Astrocyte (in vitro differentiated cells and primary cell): ENCODE data around the gene CD59. TPM values are rescaled to one million over a fixed set of nuclear protein-coding genes. Genes with fewer than 3 reads are reported as not detected.

Source experiments
- DNase-seq: peaks from one replicate; pipeline ENCODE4 v3.0.0-alpha.2; 2010; ENCODE audit warnings: low read depth
- FAIRE-seq: peaks from 2 replicates; lab custom pipeline; 2011; peaks lifted over from hg19 to GRCh38; lab: Jason Lieb, UNC
- H2AFZ ChIP-seq: 2 replicates; pipeline ENCODE4 v1.6.0; 2012; ENCODE audit warnings: low read depth, low read length, inconsistent platforms
- H3K27ac ChIP-seq: 2 replicates; pipeline ENCODE4 v1.5.1; 2011; ENCODE audit warnings: low read depth, low read length, inconsistent platforms
- H3K27me3 ChIP-seq: 2 replicates; pipeline ENCODE4 v1.6.0; 2011; ENCODE audit warnings: low read length, inconsistent platforms; ENCODE audit not compliant: insufficient read depth
- H3K36me3 ChIP-seq: 2 replicates; pipeline ENCODE4 v1.5.1; 2011; ENCODE audit warnings: low read length, inconsistent platforms; ENCODE audit not compliant: insufficient read depth
- H3K4me1 ChIP-seq: 2 replicates; pipeline ENCODE4 v1.5.1; 2011; ENCODE audit warnings: low read length, inconsistent platforms; ENCODE audit not compliant: insufficient read depth
- H3K4me2 ChIP-seq: 2 replicates; pipeline ENCODE4 v1.6.0; 2012; ENCODE audit warnings: low read length, inconsistent platforms
- H3K4me3 ChIP-seq: 2 replicates; pipeline ENCODE4 v1.5.1; 2011; ENCODE audit warnings: low read depth, mild to moderate bottlenecking, low read length, inconsistent platforms; ENCODE audit not compliant: insufficient read depth
- H3K79me2 ChIP-seq: 2 replicates; pipeline ENCODE4 v1.6.0; 2012; ENCODE audit warnings: mild to moderate bottlenecking, low read length, inconsistent platforms; ENCODE audit not compliant: insufficient read depth
- H3K9ac ChIP-seq: 2 replicates; pipeline ENCODE4 v1.6.0; 2012; ENCODE audit warnings: mild to moderate bottlenecking, low read length, inconsistent platforms
- H3K9me3 ChIP-seq: 2 replicates; pipeline ENCODE4 v1.5.1; 2012; ENCODE audit warnings: low read depth, mild to moderate bottlenecking, low read length, inconsistent platforms; ENCODE audit not compliant: insufficient read depth
- H4K20me1 ChIP-seq: 2 replicates; pipeline ENCODE4 v1.6.0; 2012; ENCODE audit warnings: low read length, inconsistent platforms; ENCODE audit not compliant: insufficient read depth
- H3K27ac Mint-ChIP-seq: one replicate; pipeline ENCODE4 v1.8.0; 2021; ENCODE audit warnings: mild to moderate bottlenecking, mixed read lengths; ENCODE audit not compliant: unreplicated experiment
- H3K27me3 Mint-ChIP-seq: one replicate; pipeline ENCODE4 v1.8.0; 2021; ENCODE audit warnings: low read depth, mixed read lengths; ENCODE audit not compliant: unreplicated experiment
- H3K36me3 Mint-ChIP-seq: one replicate; pipeline ENCODE4 v1.8.0; 2021; ENCODE audit warnings: low read depth, mixed read lengths; ENCODE audit not compliant: unreplicated experiment
- H3K4me1 Mint-ChIP-seq: one replicate; pipeline ENCODE4 v1.8.0; 2021; ENCODE audit warnings: low read depth, mixed read lengths; ENCODE audit not compliant: unreplicated experiment
- H3K4me3 Mint-ChIP-seq: one replicate; pipeline ENCODE4 v1.8.0; 2021; ENCODE audit warnings: mild to moderate bottlenecking, moderate library complexity, mixed read lengths; ENCODE audit not compliant: unreplicated experiment
- H3K9me3 Mint-ChIP-seq: one replicate; pipeline ENCODE4 v1.8.0; 2021; ENCODE audit warnings: mild to moderate bottlenecking, mixed read lengths; ENCODE audit not compliant: unreplicated experiment
- EZH2 ChIP-seq: IDR thresholded peaks from 2 replicates; pipeline ENCODE4 v1.6.1; 2012; ENCODE audit warnings: mild to moderate bottlenecking, low read length, inconsistent platforms; ENCODE audit not compliant: insufficient read depth
- total RNA-seq: library from RNA; stranded (reverse); gene quantifications from 2 replicates; pipeline ENCODE4 v1.2.1, GENCODE V29; 2021
- TF ChIP-seq, protein P1 (sequence below): IDR thresholded peaks from 2 replicates; pipeline ENCODE4 v1.5.1; 2011; ENCODE audit warnings: low read depth, mild to moderate bottlenecking, inconsistent platforms, low read length, moderate library complexity; ENCODE audit not compliant: insufficient read depth

CD59 gene
- total RNA-seq, 1 donor from 2014 or later = 587 TPM

DNA sequence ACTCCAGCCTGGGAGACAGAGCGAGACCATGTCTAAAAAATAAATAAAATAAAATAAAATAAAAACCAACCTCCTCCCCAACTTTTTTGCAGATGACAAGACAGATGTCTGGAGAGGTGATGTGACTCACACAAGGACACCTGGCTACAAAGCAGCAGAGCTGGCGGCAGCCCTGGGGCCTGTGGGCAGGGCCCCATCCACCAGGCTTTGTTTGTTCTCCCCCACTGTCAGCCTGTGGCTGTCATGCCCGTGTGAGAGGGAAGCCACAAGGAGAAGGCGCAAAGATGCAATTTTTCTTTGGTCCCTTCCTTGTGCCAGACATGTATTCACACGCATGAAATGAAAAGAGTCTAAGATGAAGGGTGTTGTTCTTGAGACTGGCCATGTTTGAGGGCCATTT is 16.6 kb downstream of the CD59 start:
- peaks cover 47% of the 10 kb centered on the region for H3K4me1 Mint-ChIP-seq

DNA sequence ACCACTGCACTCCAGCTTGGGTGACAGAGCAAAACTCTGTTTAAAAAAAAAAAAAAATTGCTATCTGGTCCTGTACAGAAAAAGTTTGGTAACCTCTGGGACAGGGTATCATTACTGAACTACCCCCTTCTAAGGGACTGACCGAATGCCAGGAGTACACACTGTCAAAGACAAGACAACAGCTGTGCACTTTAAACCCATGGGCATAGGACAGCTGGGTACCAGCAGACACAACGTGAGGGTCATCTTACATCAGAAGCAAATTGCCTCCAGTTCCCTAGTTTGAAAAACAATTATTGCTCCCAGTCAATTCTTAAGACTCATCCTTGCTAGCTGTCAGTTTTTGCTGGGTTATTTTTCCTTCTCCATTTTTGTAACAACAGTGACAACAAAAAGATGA is 17.8 kb downstream of the CD59 start:
- Histone ChIP-seq H3K36me3 (peaks cover 63% of the 10 kb centered on the region), H3K27ac (no peak overlapping the region), H3K9me3 (no peaks in the 10 kb centered on the region), H3K4me1 (peaks cover 41% of the 10 kb centered on the region), H3K4me2 (no peak overlapping the region), H3K4me3 (no peak overlapping the region), H2AFZ (no peak overlapping the region), H3K9ac (no peak overlapping the region), H3K79me2 (peaks cover 90% of the 10 kb centered on the region), H3K27me3 (no peaks in the 10 kb centered on the region), H4K20me1 (peaks cover 64% of the 10 kb centered on the region)
- DNase-seq (no peak), FAIRE-seq (no peak)
- Mint-ChIP-seq H3K27me3 (no peaks in the 10 kb centered on the region), H3K36me3 (peaks cover 18% of the 10 kb centered on the region), H3K9me3 (no peaks in the 10 kb centered on the region), H3K4me3 (no peak overlapping the region), H3K27ac (peak overlapping the region; percentile 55), H3K4me1 (peaks cover 35% of the 10 kb centered on the region)
- no peak for TF ChIP-seq EZH2
- TF ChIP-seq, protein P1, sequence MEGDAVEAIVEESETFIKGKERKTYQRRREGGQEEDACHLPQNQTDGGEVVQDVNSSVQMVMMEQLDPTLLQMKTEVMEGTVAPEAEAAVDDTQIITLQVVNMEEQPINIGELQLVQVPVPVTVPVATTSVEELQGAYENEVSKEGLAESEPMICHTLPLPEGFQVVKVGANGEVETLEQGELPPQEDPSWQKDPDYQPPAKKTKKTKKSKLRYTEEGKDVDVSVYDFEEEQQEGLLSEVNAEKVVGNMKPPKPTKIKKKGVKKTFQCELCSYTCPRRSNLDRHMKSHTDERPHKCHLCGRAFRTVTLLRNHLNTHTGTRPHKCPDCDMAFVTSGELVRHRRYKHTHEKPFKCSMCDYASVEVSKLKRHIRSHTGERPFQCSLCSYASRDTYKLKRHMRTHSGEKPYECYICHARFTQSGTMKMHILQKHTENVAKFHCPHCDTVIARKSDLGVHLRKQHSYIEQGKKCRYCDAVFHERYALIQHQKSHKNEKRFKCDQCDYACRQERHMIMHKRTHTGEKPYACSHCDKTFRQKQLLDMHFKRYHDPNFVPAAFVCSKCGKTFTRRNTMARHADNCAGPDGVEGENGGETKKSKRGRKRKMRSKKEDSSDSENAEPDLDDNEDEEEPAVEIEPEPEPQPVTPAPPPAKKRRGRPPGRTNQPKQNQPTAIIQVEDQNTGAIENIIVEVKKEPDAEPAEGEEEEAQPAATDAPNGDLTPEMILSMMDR = no peak

More for the DNA sequence above, 16.6 kb downstream of the CD59 start:
- TF ChIP-seq, protein P1 = no peak
- no peak for TF ChIP-seq EZH2
- FAIRE-seq = no peak
- Mint-ChIP-seq H3K27me3 (no peaks in the 10 kb centered on the region), H3K9me3 (no peaks in the 10 kb centered on the region), H3K36me3 (peaks cover 18% of the 10 kb centered on the region), H3K27ac (peak overlapping the region; percentile 31), H3K4me3 (no peak overlapping the region)
- Histone ChIP-seq H3K9me3 (no peaks in the 10 kb centered on the region), H3K4me3 (no peak overlapping the region), H3K4me1 (peaks cover 52% of the 10 kb centered on the region), H3K9ac (no peak overlapping the region), H3K27me3 (no peaks in the 10 kb centered on the region), H3K27ac (peak overlapping the region; percentile 44), H2AFZ (no peak overlapping the region), H3K36me3 (peaks cover 52% of the 10 kb centered on the region), H3K4me2 (no peak overlapping the region), H3K79me2 (peaks cover 92% of the 10 kb centered on the region), H4K20me1 (peaks cover 65% of the 10 kb centered on the region)
- DNase-seq = no peak

DNA sequence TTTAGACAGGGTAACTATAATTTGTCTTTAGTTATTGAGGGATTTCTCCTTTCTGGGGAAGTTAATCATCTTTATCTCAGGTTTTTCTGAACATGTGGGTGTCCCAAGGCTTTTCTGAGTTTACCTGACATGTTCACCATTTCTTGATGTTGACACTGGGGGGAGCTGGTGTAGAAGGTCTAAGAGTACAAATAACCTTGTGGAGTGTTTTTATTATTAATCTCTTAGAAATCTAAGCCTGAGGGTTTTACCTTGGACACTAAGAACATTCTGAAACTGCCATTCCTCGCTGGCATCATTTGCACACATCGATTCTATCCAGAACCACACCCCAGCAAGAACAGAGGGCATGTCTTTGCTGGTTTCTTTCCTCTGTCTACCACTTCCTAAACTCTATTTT is 20.0 kb downstream of the CD59 start:
- no peak overlapping the region for H2AFZ ChIP-seq
- no peaks in the 10 kb centered on the region for H3K27me3 ChIP-seq
- peaks cover 83% of the 10 kb centered on the region for H3K79me2 ChIP-seq
- Mint-ChIP-seq H3K9me3 (no peaks in the 10 kb centered on the region), H3K4me3 (no peak overlapping the region), H3K36me3 (peaks cover 8% of the 10 kb centered on the region), H3K27ac (no peak overlapping the region), H3K27me3 (no peaks in the 10 kb centered on the region), H3K4me1 (peaks cover 16% of the 10 kb centered on the region)
- peaks cover 19% of the 10 kb centered on the region for H3K4me1 ChIP-seq
- H3K9ac ChIP-seq = peak overlapping the region; percentile 18
- H4K20me1 ChIP-seq = peaks cover 60% of the 10 kb centered on the region
- no peak overlapping the region for H3K27ac ChIP-seq
- DNase-seq (no peak), FAIRE-seq (no peak)
- H3K4me3 ChIP-seq = no peak overlapping the region
- no peaks in the 10 kb centered on the region for H3K9me3 ChIP-seq
- TF ChIP-seq, protein P1 = peak; percentile 33
- no peak for TF ChIP-seq EZH2
- no peak overlapping the region for H3K4me2 ChIP-seq
- H3K36me3 ChIP-seq = peaks cover 76% of the 10 kb centered on the region
